K562 (cell line): ENCODE measurements around the gene PGS1. TPM values are rescaled to one million over a fixed set of nuclear protein-coding genes. Genes with fewer than 3 reads are reported as not detected.

ENCODE experiments used
- ARID1B ChIP-seq: fragments of 450-650 bp; IDR thresholded peaks from 2 replicates; pipeline ENCODE4 v1.6.1; 2016; ENCODE audit warnings: antibody characterized with exemption, mild to moderate bottlenecking, inconsistent platforms
- CBFA2T3 ChIP-seq: fragments of 450-650 bp; IDR thresholded peaks from 2 replicates; pipeline ENCODE4 v1.6.1; 2017
- CXXC5 ChIP-seq: fragments of 250-450 bp; sonication (Bioruptor Pico); IDR thresholded peaks from 2 replicates; pipeline ENCODE4 v1.8.0; 2022; ENCODE audit warnings: inconsistent platforms, mild to moderate bottlenecking, moderate library complexity
- ESRRA ChIP-seq: fragments of 450-650 bp; IDR thresholded peaks from 2 replicates; pipeline ENCODE4 v1.6.1; 2014; ENCODE audit warnings: low read depth, mild to moderate bottlenecking, moderate library complexity, borderline replicate concordance
- EZH2 ChIP-seq: IDR thresholded peaks from 2 replicates; pipeline ENCODE4 v1.6.1; 2012; ENCODE audit warnings: low read depth, mild to moderate bottlenecking, inconsistent platforms, low read length, borderline replicate concordance
- GABPB1 ChIP-seq: sonication (generic); formaldehyde crosslinking; IDR thresholded peaks from 2 replicates; pipeline ENCODE4 v1.8.0; 2022; ENCODE audit warnings: mild to moderate bottlenecking, missing genetic modification reagents
- KLF13 ChIP-seq: fragments of 450-650 bp; IDR thresholded peaks from 2 replicates; pipeline ENCODE4 v1.6.1; 2016; ENCODE audit warnings: missing genetic modification characterization, low read depth, mild to moderate bottlenecking, missing compliant biosample characterization, moderate library complexity, borderline replicate concordance
- MTF1 ChIP-seq: fragments of 250-450 bp; sonication (Bioruptor Pico); IDR thresholded peaks from 2 replicates; pipeline ENCODE4 v1.9.0; 2021; ENCODE audit warnings: moderate library complexity, mild to moderate bottlenecking, inconsistent platforms, borderline replicate concordance
- SOX6 ChIP-seq: fragments of 450-650 bp; IDR thresholded peaks from 2 replicates; pipeline ENCODE4 v1.6.1; 2014; ENCODE audit warnings: mild to moderate bottlenecking
- TAL1 ChIP-seq: fragments of 450-650 bp; IDR thresholded peaks from 2 replicates; pipeline ENCODE4 v1.6.1; 2016; ENCODE audit warnings: mild to moderate bottlenecking
- TBL1XR1 ChIP-seq, 2 experiments: IDR thresholded peaks; 2 replicates each; pipeline ENCODE4 v1.6.1; 2012; ENCODE audit warnings: improper control_type of control experiment in 2 of 2, low read length in 2 of 2, mild to moderate bottlenecking in 1 of 2
- TCF3 ChIP-seq: sonication (generic); formaldehyde crosslinking; IDR thresholded peaks from 2 replicates; pipeline ENCODE4 v1.4.0; 2020; ENCODE audit warnings: mild to moderate bottlenecking, missing genetic modification reagents
- ZKSCAN1 ChIP-seq: fragments of 150-350 bp; IDR thresholded peaks from 2 replicates; pipeline ENCODE4 v1.6.1; 2016; ENCODE audit warnings: low read depth, low read length
- polyA plus RNA-seq, 8 experiments: library from polyadenylated mRNA; depleted of rRNA in 4 of 8; stranded (reverse) in 5 of 8; unstranded in 3 of 8; fragments of >200 nt; fragmentation: Nextera tagmentation in 2 of 8; fragmentation: Illumina TruSeq in 1 of 8; extraction: Ambion mirVana in 2 of 8; extraction: Trizol in 1 of 8; gene quantifications; 2 replicates each; pipeline versions ENCODE4 v1.2.1 to v1.2.3, GENCODE V29; 2011 to 2014; ENCODE audit warnings: inconsistent platforms in 1 of 8, missing spikeins in 1 of 8
- total RNA-seq, 7 experiments: library from RNA; depleted of rRNA in 6 of 7; stranded (reverse); fragments of >200 nt in 6 of 7; fragmentation: Illumina TruSeq in 2 of 7; extraction: Trizol in 2 of 7; gene quantifications; 2 replicates each; pipeline versions ENCODE4 v1.2.1 to v1.2.3, GENCODE V29; 2011 to 2021; ENCODE audit warnings: low replicate concordance in 1 of 7
- TF ChIP-seq, protein P1 (sequence below): IDR thresholded peaks from 2 replicates; pipeline ENCODE4 v1.6.1; 2014; ENCODE audit warnings: antibody characterized with exemption
- TF ChIP-seq, protein P2 (sequence below): sonication (generic); formaldehyde crosslinking; IDR thresholded peaks from 2 replicates; pipeline ENCODE4 v1.8.1; 2023; ENCODE audit warnings: missing genetic modification reagents, mild to moderate bottlenecking, borderline replicate concordance
- TF ChIP-seq, protein P3 (sequence below): fragments of 450-650 bp; formaldehyde crosslinking; IDR thresholded peaks from 2 replicates; pipeline ENCODE4 v1.4.0; 2020; ENCODE audit warnings: mild to moderate bottlenecking, moderate library complexity
- TF ChIP-seq, protein P4 (sequence below): sonication (generic); formaldehyde crosslinking; IDR thresholded peaks from 2 replicates; pipeline ENCODE4 v1.8.0; 2022; ENCODE audit warnings: missing genetic modification reagents, mild to moderate bottlenecking, moderate library complexity, borderline replicate concordance
- TF ChIP-seq, protein P5 (sequence below): fragments of 450-650 bp; formaldehyde crosslinking; conservative IDR thresholded peaks from 2 replicates; pipeline ENCODE4 v1.4.0; 2022; ENCODE audit warnings: mild to moderate bottlenecking, missing genetic modification characterization

Gene PGS1
- total and polyA plus RNA-seq, 9 of the 15 experiments (the other 6 are each of a cell fraction or from before 2014, with no cell fraction given) = 1.3 to 39.4 (median 22.3) TPM

DNA sequence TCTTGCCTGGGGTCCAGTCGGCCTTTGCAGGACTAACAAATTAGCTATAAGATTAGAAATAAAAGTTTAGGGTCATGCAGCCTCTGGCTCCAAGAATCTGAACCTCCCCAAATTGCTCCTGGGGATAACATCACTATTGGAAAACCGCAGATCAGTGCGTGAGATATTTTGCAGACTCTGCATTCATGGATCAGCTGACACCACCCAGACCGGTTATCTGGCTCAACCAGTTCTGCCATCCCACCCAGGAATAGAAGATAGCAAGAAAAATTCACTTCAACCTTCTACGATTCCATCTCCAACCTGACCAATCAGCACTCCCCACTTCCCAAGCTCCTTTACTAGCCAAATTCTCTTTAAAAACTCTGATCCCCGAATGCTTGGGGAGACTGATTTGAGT is 4.3 kb upstream of the PGS1 start (continued):
- TF ChIP-seq TCF3 (peak; percentile 48), TBL1XR1 (IDR thresholded peaks at IDR 0.05; ENCODE audit: low read length in 2 of 2) (0 out of 4 replicates have a peak, but pooled peaks of 1 of the 2 experiments have one; percentile 20), CXXC5 (CRISPR knock-in tag) (0 out of 2 replicates have a peak, but pooled peaks have one; percentile 30), ARID1B (peak; percentile 75), SOX6 (0 out of 2 replicates have a peak, but pooled peaks have one; percentile 21), TAL1 (peak; percentile 63), GABPB1 (no peak), EZH2 (no peak), CBFA2T3 (peak; percentile 71), ESRRA (peak; percentile 78; the same call in 1 of the 2 replicates), MTF1 (CRISPR knock-in tag) (no peak), ZKSCAN1 (no peak), KLF13 (tag) (no peak)
- TF ChIP-seq, protein P1, sequence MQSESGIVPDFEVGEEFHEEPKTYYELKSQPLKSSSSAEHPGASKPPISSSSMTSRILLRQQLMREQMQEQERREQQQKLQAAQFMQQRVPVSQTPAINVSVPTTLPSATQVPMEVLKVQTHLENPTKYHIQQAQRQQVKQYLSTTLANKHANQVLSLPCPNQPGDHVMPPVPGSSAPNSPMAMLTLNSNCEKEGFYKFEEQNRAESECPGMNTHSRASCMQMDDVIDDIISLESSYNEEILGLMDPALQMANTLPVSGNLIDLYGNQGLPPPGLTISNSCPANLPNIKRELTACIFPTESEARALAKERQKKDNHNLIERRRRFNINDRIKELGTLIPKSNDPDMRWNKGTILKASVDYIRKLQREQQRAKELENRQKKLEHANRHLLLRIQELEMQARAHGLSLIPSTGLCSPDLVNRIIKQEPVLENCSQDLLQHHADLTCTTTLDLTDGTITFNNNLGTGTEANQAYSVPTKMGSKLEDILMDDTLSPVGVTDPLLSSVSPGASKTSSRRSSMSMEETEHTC = peak; percentile 62; the same call in 1 of the 2 replicates
- TF ChIP-seq, protein P2, sequence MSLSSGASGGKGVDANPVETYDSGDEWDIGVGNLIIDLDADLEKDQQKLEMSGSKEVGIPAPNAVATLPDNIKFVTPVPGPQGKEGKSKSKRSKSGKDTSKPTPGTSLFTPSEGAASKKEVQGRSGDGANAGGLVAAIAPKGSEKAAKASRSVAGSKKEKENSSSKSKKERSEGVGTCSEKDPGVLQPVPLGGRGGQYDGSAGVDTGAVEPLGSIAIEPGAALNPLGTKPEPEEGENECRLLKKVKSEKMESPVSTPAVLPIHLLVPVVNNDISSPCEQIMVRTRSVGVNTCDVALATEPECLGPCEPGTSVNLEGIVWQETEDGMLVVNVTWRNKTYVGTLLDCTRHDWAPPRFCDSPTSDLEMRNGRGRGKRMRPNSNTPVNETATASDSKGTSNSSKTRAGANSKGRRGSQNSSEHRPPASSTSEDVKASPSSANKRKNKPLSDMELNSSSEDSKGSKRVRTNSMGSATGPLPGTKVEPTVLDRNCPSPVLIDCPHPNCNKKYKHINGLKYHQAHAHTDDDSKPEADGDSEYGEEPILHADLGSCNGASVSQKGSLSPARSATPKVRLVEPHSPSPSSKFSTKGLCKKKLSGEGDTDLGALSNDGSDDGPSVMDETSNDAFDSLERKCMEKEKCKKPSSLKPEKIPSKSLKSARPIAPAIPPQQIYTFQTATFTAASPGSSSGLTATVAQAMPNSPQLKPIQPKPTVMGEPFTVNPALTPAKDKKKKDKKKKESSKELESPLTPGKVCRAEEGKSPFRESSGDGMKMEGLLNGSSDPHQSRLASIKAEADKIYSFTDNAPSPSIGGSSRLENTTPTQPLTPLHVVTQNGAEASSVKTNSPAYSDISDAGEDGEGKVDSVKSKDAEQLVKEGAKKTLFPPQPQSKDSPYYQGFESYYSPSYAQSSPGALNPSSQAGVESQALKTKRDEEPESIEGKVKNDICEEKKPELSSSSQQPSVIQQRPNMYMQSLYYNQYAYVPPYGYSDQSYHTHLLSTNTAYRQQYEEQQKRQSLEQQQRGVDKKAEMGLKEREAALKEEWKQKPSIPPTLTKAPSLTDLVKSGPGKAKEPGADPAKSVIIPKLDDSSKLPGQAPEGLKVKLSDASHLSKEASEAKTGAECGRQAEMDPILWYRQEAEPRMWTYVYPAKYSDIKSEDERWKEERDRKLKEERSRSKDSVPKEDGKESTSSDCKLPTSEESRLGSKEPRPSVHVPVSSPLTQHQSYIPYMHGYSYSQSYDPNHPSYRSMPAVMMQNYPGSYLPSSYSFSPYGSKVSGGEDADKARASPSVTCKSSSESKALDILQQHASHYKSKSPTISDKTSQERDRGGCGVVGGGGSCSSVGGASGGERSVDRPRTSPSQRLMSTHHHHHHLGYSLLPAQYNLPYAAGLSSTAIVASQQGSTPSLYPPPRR (CRISPR knock-in tag) = no peak
- TF ChIP-seq, protein P3, sequence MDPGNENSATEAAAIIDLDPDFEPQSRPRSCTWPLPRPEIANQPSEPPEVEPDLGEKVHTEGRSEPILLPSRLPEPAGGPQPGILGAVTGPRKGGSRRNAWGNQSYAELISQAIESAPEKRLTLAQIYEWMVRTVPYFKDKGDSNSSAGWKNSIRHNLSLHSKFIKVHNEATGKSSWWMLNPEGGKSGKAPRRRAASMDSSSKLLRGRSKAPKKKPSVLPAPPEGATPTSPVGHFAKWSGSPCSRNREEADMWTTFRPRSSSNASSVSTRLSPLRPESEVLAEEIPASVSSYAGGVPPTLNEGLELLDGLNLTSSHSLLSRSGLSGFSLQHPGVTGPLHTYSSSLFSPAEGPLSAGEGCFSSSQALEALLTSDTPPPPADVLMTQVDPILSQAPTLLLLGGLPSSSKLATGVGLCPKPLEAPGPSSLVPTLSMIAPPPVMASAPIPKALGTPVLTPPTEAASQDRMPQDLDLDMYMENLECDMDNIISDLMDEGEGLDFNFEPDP (CRISPR knock-in tag) = no peak
- TF ChIP-seq, protein P4, sequence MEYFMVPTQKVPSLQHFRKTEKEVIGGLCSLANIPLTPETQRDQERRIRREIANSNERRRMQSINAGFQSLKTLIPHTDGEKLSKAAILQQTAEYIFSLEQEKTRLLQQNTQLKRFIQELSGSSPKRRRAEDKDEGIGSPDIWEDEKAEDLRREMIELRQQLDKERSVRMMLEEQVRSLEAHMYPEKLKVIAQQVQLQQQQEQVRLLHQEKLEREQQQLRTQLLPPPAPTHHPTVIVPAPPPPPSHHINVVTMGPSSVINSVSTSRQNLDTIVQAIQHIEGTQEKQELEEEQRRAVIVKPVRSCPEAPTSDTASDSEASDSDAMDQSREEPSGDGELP (CRISPR knock-in tag) = peak; percentile 54; the same call in 1 of the 2 replicates
- TF ChIP-seq, protein P5, sequence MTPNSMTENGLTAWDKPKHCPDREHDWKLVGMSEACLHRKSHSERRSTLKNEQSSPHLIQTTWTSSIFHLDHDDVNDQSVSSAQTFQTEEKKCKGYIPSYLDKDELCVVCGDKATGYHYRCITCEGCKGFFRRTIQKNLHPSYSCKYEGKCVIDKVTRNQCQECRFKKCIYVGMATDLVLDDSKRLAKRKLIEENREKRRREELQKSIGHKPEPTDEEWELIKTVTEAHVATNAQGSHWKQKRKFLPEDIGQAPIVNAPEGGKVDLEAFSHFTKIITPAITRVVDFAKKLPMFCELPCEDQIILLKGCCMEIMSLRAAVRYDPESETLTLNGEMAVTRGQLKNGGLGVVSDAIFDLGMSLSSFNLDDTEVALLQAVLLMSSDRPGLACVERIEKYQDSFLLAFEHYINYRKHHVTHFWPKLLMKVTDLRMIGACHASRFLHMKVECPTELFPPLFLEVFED (CRISPR knock-in tag) = no peak
